Fibroblast of lung (primary cell): ENCODE data around the gene ZNF688.

Source experiments
- CTCF ChIP-seq, 2 donors: IDR thresholded peaks in 1 of 2; conservative IDR thresholded peaks in 1 of 2; 1 replicate in 1 of 2; 2 replicates in 1 of 2; pipeline ENCODE4 v1.5.1; 2011 to 2012; ENCODE audit warnings: low read length in 2 of 2, control low read depth in 1 of 2, inconsistent platforms in 1 of 2, low read depth in 1 of 2, mild to moderate bottlenecking in 1 of 2
- EZH2 ChIP-seq: IDR thresholded peaks from 2 replicates; pipeline ENCODE4 v1.5.1; 2012; ENCODE audit warnings: low read length, control low read depth, mild to moderate bottlenecking; ENCODE audit errors: missing control alignments

GRCh38 chr16:30528799-30529457, 42.6 kb downstream of the ZNF688 start:
- TF ChIP-seq CTCF (conservative IDR thresholded peaks at IDR 0.05 in 1 of 2, IDR thresholded peaks at IDR 0.05 in 1 of 2; ENCODE audit: low read depth in 1 of 2, low read length in 2 of 2) (no peak), EZH2 (no peak)
